Fibroblast of pulmonary artery (primary cell): ENCODE measurements around the gene CEP126.

ENCODE experiments used
- DNase-seq: peaks from one replicate; pipeline ENCODE4 v3.0.0-alpha.2; 2010; ENCODE audit warnings: low read depth
- H3K4me3 ChIP-seq: replicated peaks from 2 replicates; pipeline ENCODE4 v1.5.1; 2011; ENCODE audit warnings: low read depth, mild to moderate bottlenecking, control low read depth, low read length, moderate library complexity
- CTCF ChIP-seq: IDR thresholded peaks from 2 replicates; pipeline ENCODE4 v1.5.1; 2011; ENCODE audit warnings: mild to moderate bottlenecking, control low read depth, low read length, inconsistent platforms; ENCODE audit errors: missing control alignments

Gene CEP126

GRCh38 chr11:102026959-102027358 lies 112.1 kb downstream of the CEP126 start:
- no peak for DNase-seq
- no peak for TF ChIP-seq CTCF
- H3K4me3 ChIP-seq, result no peak overlapping the region

GRCh38 chr11:102036757-102037156 lies 121.9 kb downstream of the CEP126 start:
- TF ChIP-seq CTCF, result no peak

GRCh38 chr11:102046841-102047240 lies 132.0 kb downstream of the CEP126 start:
- DNase-seq, result peak; percentile 21
- TF ChIP-seq CTCF, result no peak
- H3K4me3 ChIP-seq, result peak overlapping the region; percentile 67

More at GRCh38 chr11:102036757-102037156, 121.9 kb downstream of the CEP126 start:
- no peak for DNase-seq
- H3K4me3 ChIP-seq, result no peak overlapping the region

GRCh38 chr11:102047305-102047924 lies 132.6 kb downstream of the CEP126 start, which contains the start of gene CFAP300:
Gene CFAP300 (plus strand): TSS chr11:102047437. CDS start chr11:102047471, 34 bp downstream.
- TF ChIP-seq CTCF, result no peak
- H3K4me3 ChIP-seq, result peak within 1 kb of the TSS; percentile 67
- DNase-seq, result peak; percentile 80
